Measurements from ENCODE around the gene PHF21A. TPM values are rescaled to one million over a fixed set of nuclear protein-coding genes. Genes with fewer than 3 reads are reported as not detected.

Gene PHF21A
- total and polyA plus RNA-seq, 2 donors = 24.3 to 36.6 TPM

DNA sequence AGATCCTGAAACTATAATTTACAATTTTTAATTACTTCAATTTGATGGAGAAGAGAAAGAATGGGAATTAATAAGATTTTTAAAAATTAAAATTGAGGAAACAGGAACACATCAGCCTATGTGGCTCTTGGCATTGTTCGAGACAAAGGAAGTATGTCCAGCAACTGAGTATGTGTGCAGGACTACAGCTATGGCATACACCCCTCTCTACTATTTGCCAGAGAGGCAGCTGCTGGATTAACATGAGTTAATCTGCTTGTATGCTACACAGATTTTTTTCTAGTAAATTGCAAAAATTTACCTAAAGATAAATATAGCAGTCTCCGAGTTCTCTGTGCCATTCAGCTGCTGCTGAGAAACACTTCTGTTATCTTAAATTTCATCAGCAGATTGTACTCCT is 70.6 kb downstream of the PHF21A start:
- Histone ChIP-seq H3K27ac (ENCODE audit: low read depth) (no peak overlapping the region), H3K36me3 (ENCODE audit: insufficient read depth) (no peaks in the 10 kb centered on the region), H3K4me3 (ENCODE audit: low read depth, low read length) (no peak overlapping the region), H3K4me1 (ENCODE audit: insufficient read depth) (no peaks in the 10 kb centered on the region)
- 34% methylated on average over 2 of the region's 2 CpGs for WGBS
- no peak for DNase-seq (ENCODE audit: extremely low spot score)

DNA sequence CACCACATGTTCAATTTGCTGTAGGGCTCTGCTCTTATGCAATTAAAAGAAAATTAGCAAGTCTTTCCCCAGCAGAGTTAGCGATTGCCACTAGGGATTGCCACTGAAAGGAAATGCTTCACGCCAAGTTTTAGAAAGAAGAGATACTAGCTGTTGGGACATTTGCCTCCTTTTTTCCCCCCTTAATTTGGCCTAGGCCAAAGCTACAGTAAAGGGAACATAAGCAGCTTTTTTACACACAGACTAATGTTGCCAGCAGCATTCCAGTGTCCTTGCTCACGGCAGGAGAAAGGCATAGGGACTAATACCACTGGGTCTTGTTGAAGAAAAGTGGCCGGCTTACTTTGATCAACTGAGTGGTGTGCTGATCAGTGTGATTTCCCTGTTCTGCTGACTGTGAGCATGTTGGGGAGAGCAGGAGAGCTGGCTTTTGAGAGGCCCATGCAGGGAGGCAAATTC is 71.2 kb downstream of the PHF21A start:
- DNase-seq (ENCODE audit: extremely low spot score) = peak; percentile 62
- H3K36me3 ChIP-seq (ENCODE audit: insufficient read depth) = no peaks in the 10 kb centered on the region
- no peak overlapping the region for H3K4me3 ChIP-seq (ENCODE audit: low read depth, low read length)
- no peaks in the 10 kb centered on the region for H3K4me1 ChIP-seq (ENCODE audit: insufficient read depth)
- 24% methylated on average over 4 of the region's 4 CpGs for WGBS
- no peak overlapping the region for H3K27ac ChIP-seq (ENCODE audit: low read depth)

DNA sequence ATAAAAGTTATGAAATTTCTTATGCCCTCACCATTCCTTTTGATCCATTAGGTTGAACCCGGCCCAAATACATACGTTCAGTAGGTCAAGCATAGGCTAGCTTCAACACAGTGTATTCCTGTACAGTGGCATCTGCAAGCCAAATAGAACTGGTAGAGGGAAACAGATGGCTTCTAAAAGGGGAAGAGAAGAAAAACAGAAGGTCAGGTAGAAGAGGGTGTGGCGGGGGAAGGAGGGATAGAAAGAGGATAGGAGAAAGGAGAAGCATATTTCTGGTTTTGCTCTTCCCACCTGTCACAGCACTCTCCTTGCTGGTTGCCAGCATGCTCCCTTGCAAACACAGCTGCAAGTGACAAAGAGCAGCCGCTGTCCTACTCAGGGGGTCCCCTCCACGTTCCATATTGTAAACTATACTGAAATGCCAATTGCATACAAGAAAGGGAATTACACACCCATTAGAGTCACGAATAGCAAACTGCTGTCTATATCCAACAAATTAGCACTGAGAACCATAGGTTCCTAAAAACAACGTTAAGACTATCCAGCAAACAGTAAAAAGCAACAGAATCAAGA is 71.8 kb downstream of the PHF21A start:
- WGBS = 72% methylated on average over 7 of the region's 7 CpGs

DNA sequence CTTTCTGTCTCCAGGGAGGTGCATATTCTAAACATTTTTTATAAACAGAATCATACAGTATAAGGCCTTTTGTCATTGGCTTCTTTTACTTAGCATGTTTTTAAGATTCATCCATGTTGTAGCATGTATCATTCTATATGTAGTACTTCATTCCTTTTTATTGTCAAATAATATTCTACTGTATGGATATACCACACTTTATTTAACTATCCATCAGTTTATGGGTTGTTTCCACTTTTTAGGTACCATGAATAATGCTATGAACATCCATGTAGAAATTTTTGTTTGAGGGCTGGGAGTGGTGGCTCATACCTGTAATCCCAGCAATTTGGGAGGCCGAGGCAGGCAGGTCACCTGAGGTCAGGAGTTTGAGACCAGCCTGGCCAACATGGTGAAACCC is 73.1 kb downstream of the PHF21A start:
- Histone ChIP-seq H3K4me3 (ENCODE audit: low read depth, low read length) (no peak overlapping the region), H3K4me1 (ENCODE audit: insufficient read depth) (no peaks in the 10 kb centered on the region), H3K27ac (ENCODE audit: low read depth) (no peak overlapping the region), H3K36me3 (ENCODE audit: insufficient read depth) (no peaks in the 10 kb centered on the region)
- 100% methylated on average over 1 of the region's 1 CpG for whole genome bisulfite sequencing
- no peak for DNase-seq (ENCODE audit: extremely low spot score)

More for the DNA sequence above, 71.8 kb downstream of the PHF21A start:
- Histone ChIP-seq H3K4me3 (ENCODE audit: low read depth, low read length) (no peak overlapping the region), H3K36me3 (ENCODE audit: insufficient read depth) (no peaks in the 10 kb centered on the region), H3K27ac (ENCODE audit: low read depth) (no peak overlapping the region), H3K4me1 (ENCODE audit: insufficient read depth) (no peaks in the 10 kb centered on the region)
- DNase-seq (ENCODE audit: extremely low spot score) = no peak

DNA sequence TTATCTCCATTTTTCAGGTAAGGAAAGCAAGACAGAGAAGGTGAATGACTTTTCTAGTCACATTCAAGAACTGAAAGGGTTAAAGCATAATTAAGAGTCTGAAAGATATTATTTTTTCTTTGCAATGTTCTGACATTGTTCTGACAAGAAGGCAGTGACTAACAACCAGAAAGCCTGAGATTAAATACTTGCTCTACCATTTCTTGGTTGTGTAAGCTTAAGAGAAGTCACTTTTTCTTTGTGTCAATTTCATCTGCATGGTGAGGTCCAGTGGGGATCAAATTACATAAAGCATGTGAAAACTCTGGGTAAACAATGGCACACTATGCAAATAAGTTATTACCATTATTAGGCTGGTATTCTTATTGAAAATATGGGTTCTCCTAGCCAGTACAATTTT is 73.7 kb downstream of the PHF21A start:
- H3K36me3 ChIP-seq (ENCODE audit: insufficient read depth) = no peaks in the 10 kb centered on the region
- H3K4me3 ChIP-seq (ENCODE audit: low read depth, low read length) = no peak overlapping the region
- no peaks in the 10 kb centered on the region for H3K4me1 ChIP-seq (ENCODE audit: insufficient read depth)
- no peak for DNase-seq (ENCODE audit: extremely low spot score)
- no peak overlapping the region for H3K27ac ChIP-seq (ENCODE audit: low read depth)

DNA sequence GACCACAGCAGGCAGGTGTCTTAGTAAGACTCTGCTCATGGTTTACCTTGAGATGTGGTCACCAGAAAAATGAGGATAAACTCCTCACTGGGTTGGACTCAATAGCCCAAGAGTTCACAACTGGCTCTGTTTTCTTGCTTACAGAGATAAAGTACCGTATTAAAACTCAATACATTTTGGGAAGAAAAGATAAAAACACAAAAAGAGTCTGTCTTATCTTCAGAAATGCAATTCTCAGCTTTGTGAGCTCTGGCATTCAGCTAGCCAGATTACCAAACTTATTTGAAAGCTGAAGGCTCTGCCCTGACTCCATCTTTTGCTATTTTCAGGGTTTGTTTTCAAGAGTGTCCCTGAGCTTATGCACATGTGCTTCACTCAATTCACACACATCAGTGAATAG is 75.4 kb downstream of the PHF21A start:
- Histone ChIP-seq H3K36me3 (ENCODE audit: insufficient read depth) (no peaks in the 10 kb centered on the region), H3K4me3 (ENCODE audit: low read depth, low read length) (no peak overlapping the region), H3K4me1 (ENCODE audit: insufficient read depth) (no peaks in the 10 kb centered on the region), H3K27ac (ENCODE audit: low read depth) (no peak overlapping the region)
- DNase-seq (ENCODE audit: extremely low spot score) = no peak
- WGBS = 81% methylated on average over 1 of the region's 1 CpG

DNA sequence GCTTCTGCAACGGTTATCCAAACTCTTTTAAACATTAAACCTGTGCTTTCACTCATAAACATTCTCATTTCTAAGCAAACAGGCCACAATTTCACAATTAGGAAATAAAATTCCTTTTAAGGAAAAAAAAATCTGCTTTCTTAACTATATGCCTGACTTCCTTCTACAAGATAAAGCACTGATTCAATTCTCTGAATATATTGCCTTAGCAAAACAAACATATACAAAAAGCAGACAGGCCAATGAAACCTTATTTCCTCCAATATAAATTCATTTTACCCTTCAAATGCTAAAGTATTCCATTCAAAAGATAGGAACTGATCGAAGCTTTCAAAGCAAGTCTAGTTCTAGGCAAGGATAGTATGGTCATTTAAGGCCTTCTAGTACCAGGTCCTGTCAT is 76.7 kb downstream of the PHF21A start:
- Histone ChIP-seq H3K4me1 (ENCODE audit: insufficient read depth) (no peaks in the 10 kb centered on the region), H3K27ac (ENCODE audit: low read depth) (no peak overlapping the region), H3K4me3 (ENCODE audit: low read depth, low read length) (no peak overlapping the region), H3K36me3 (ENCODE audit: insufficient read depth) (no peaks in the 10 kb centered on the region)
- DNase-seq (ENCODE audit: extremely low spot score) = no peak
- 86% methylated on average over 2 of the region's 2 CpGs for WGBS

DNA sequence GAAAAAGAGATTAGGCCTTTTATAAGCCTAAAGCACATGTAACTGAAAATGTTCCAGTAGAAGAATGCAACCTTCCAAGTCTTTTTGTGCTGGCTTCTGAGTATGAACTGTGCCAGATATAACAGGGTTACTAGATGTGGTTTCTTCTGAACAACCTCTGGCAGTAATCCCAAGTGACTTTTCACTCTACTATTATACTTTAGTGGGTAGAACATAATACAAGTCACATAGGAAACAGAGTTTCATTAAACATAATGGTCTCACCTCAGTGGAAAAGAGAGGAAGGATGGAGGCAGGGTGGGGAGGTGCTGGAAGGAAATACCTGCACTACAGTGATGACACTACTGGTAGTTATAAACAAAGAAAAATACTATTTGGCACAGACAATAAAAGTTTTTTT is 81.3 kb downstream of the PHF21A start:
- no peak for DNase-seq (ENCODE audit: extremely low spot score)
- Histone ChIP-seq H3K4me1 (ENCODE audit: insufficient read depth) (no peaks in the 10 kb centered on the region), H3K36me3 (ENCODE audit: insufficient read depth) (no peaks in the 10 kb centered on the region), H3K27ac (ENCODE audit: low read depth) (no peak overlapping the region), H3K4me3 (ENCODE audit: low read depth, low read length) (no peak overlapping the region)

DNA sequence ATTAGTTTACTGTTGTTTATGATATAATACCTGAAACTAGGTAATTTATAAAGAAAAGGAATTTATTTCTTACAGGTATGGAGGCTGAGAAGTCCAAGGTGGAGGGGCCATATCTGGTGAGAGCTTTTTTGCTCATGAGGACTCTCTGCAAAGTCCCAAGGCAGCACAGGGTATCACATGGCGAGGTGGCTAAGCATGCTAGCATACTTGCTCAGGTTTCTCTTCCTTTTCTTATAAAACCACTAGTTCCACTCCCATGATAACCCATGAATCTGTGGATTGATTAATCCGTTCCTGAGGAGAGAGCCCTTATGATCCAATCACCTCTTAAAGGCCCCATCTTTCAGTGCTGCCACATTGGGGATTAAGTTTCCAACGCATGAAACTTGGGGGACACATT is 82.7 kb downstream of the PHF21A start:
- 91% methylated on average over 3 of the region's 3 CpGs for WGBS
- no peak for DNase-seq (ENCODE audit: extremely low spot score)
- no peaks in the 10 kb centered on the region for H3K4me1 ChIP-seq (ENCODE audit: insufficient read depth)
- H3K27ac ChIP-seq (ENCODE audit: low read depth) = no peak overlapping the region
- H3K36me3 ChIP-seq (ENCODE audit: insufficient read depth) = peaks cover 2% of the 10 kb centered on the region
- no peak overlapping the region for H3K4me3 ChIP-seq (ENCODE audit: low read depth, low read length)

DNA sequence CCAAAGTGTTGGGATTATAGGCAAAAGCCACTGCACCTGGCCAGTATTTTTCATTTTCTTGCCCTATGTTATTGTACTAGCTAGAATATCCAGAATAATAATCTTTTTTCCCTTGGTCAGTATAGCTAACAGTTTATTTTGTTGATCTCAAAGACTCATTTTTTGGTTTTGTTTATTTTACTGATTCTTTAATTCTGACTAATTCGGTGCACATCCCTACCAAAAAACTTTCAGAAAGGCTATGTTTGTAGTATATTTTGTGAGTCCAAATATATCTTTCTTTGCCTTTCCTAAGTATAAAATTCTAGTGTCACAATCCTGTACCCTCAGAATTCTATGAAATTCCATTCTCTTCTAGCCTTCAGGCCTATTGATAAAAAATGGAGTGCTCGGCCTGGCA is 84.3 kb downstream of the PHF21A start:
- WGBS = 76% methylated on average over 2 of the region's 2 CpGs
- Histone ChIP-seq H3K36me3 (ENCODE audit: insufficient read depth) (peaks cover 2% of the 10 kb centered on the region), H3K4me3 (ENCODE audit: low read depth, low read length) (no peak overlapping the region), H3K27ac (ENCODE audit: low read depth) (no peak overlapping the region), H3K4me1 (ENCODE audit: insufficient read depth) (no peaks in the 10 kb centered on the region)
- DNase-seq (ENCODE audit: extremely low spot score) = no peak

DNA sequence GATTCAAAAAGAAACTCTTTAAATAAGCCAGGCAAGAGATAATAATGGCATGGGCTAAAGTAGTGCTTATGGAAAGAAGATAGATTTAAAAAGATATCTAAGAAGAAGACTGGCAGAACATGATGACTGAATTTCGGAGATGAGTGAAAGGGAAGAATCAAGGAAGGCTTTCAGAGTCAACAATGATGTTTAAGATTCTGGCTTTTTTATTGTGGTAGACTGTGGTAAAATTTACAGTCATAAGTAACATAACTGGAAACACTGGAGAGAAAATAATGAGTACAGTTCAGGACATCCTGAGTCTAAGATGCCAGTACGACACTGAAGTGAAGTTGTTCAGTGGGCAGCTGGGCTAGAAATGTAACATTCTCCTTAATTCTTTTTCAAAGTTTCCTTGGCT is 85.2 kb downstream of the PHF21A start:
- Histone ChIP-seq H3K27ac (ENCODE audit: low read depth) (no peak overlapping the region), H3K4me3 (ENCODE audit: low read depth, low read length) (no peak overlapping the region), H3K4me1 (ENCODE audit: insufficient read depth) (no peaks in the 10 kb centered on the region), H3K36me3 (ENCODE audit: insufficient read depth) (peaks cover 2% of the 10 kb centered on the region)
- DNase-seq (ENCODE audit: extremely low spot score) = no peak
- WGBS = 92% methylated on average over 2 of the region's 2 CpGs

DNA sequence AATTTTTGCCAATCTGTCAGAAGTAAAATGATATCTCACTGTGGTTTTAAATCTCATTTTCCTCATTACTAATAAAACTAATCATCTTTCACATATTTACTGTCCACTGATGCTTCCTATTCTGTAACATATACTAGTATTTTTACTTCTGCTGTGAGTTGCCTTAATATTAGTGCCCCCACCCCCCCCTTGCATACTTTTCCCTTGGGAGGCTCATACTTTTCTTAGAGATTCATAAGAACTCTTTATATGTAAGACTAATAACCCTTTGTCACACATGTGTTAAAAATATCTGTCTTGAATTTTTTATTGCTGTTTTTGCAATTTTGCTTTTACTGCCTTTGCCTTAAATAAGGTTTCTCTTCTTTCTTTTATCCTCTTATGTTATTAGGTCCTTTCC is 87.2 kb downstream of the PHF21A start:
- Histone ChIP-seq H3K36me3 (ENCODE audit: insufficient read depth) (peaks cover 2% of the 10 kb centered on the region), H3K27ac (ENCODE audit: low read depth) (no peak overlapping the region), H3K4me3 (ENCODE audit: low read depth, low read length) (no peak overlapping the region), H3K4me1 (ENCODE audit: insufficient read depth) (no peaks in the 10 kb centered on the region)
- no peak for DNase-seq (ENCODE audit: extremely low spot score)

DNA sequence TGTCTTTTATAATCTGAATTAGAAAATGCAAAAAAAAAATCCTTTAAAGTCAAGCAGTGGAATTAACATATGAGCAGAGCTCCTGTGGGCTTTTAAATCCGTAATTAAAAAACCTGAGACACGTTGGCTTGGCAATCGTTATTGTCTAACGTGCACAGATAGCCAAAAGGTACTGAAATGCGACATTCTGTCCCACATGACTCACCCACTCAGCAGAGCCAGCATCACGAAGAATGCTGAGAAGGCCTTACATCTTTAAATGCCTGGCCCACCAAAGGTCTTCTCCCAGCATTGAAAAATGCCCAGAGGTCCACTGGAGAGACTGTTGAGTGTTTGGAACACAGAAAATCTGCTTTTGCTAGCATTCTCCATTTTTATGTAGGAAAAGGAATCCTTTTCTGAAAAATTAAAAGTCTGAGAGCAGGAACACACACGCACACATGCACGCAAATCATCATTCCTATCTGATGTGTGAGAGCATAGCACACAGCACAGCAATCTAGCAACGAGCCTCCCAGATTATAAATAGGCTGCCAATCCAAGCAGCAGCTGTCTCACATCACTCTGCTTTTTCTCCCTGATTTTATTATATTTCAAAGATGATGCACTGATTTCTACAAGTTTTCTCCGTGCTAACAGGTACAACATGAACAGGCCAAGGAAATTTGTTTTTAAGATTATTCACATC is 94.5 kb downstream of the PHF21A start:
- WGBS = 52% methylated on average over 10 of the region's 10 CpGs
- Histone ChIP-seq H3K36me3 (ENCODE audit: insufficient read depth) (no peaks in the 10 kb centered on the region), H3K27ac (ENCODE audit: low read depth) (no peak overlapping the region), H3K4me3 (ENCODE audit: low read depth, low read length) (no peak overlapping the region), H3K4me1 (ENCODE audit: insufficient read depth) (no peaks in the 10 kb centered on the region)
- DNase-seq (ENCODE audit: extremely low spot score) = no peak

DNA sequence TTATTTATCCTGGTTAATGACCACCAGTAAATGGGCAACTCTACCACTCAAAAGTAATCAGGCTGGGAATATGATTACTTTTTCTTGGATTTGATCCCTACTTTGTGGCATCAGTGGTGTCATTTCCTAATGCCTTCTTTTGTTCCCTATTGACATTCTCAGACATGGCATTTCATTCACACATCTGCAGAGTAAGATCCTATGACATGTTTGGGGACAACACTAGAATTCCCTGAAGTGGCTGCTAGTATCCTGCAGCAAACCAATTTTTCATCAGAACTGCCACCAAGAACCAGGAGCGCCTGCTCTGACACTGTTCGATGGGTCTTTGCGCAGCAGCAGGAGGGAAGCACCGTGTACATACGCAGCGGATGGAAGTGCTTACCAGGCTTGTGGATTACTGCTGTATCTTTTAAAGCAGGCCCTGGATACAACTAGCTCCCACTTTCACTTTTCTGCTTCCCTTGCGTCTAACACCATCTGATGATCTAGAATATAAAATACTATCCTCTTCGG is 101.1 kb downstream of the PHF21A start:
- DNase-seq (ENCODE audit: extremely low spot score) = no peak
- no peak overlapping the region for H3K27ac ChIP-seq (ENCODE audit: low read depth)
- 95% methylated on average over 8 of the region's 8 CpGs for WGBS
- H3K4me1 ChIP-seq (ENCODE audit: insufficient read depth) = no peaks in the 10 kb centered on the region
- no peak overlapping the region for H3K4me3 ChIP-seq (ENCODE audit: low read depth, low read length)
- H3K36me3 ChIP-seq (ENCODE audit: insufficient read depth) = peaks cover 2% of the 10 kb centered on the region

Data from urinary bladder (tissue), 4 donors.